Measurements from ENCODE around the gene RAB31.

Gene RAB31

GRCh38 chr18:9825571-9826073, 117.5 kb downstream of the RAB31 start:
- no peak for TF ChIP-seq CTCF (IDR thresholded peaks at IDR 0.05; ENCODE audit: insufficient read depth, missing control alignments)
- FAIRE-seq (no peak), DNase-seq (ENCODE audit: insufficient read length, low spot score) (no peak)

GRCh38 chr18:9826685-9827084, 118.6 kb downstream of the RAB31 start:
- FAIRE-seq (no peak), DNase-seq (ENCODE audit: insufficient read length, low spot score) (no peak)
- no peak for TF ChIP-seq CTCF (IDR thresholded peaks at IDR 0.05; ENCODE audit: insufficient read depth, missing control alignments)

GRCh38 chr18:9827211-9827792, 119.2 kb downstream of the RAB31 start:
- FAIRE-seq: no peak
- no peak for DNase-seq (ENCODE audit: insufficient read length, low spot score)
- no peak for TF ChIP-seq CTCF (IDR thresholded peaks at IDR 0.05; ENCODE audit: insufficient read depth, missing control alignments)

GRCh38 chr18:9827793-9828505, 119.8 kb downstream of the RAB31 start:
- FAIRE-seq (no peak), DNase-seq (ENCODE audit: insufficient read length, low spot score) (no peak)
- TF ChIP-seq CTCF (IDR thresholded peaks at IDR 0.05; ENCODE audit: insufficient read depth, missing control alignments): no peak

GRCh38 chr18:9828506-9829396, 120.7 kb downstream of the RAB31 start:
- no peak for DNase-seq (ENCODE audit: insufficient read length, low spot score)
- no peak for TF ChIP-seq CTCF (IDR thresholded peaks at IDR 0.05; ENCODE audit: insufficient read depth, missing control alignments)
- FAIRE-seq: no peak

GRCh38 chr18:9829397-9829712, 121.3 kb downstream of the RAB31 start:
- DNase-seq (ENCODE audit: insufficient read length, low spot score) (no peak), FAIRE-seq (no peak)
- no peak for TF ChIP-seq CTCF (IDR thresholded peaks at IDR 0.05; ENCODE audit: insufficient read depth, missing control alignments)
